ENCODE results near the gene HCFC1R1.

DNA sequence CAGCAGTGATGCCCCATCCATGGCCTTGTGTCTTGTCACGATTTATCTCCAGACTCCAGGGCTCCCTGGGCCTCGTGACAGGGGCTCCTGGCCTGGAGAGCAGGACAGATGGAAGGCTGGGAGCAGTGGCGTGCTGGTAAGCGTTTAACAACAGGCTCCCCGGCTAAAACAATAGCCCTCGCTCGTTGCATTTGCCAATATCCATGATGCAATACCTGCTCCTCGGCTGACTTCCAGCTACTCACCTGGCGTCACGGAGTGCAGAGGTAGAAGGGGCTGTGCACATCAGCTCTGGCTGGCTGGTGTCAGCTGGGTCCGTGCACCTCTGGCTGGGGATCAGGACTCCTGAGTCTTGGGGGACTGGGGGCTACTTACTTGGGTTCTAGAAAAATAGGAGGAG lies 14.5 kb upstream of the HCFC1R1 start:
- TF ChIP-seq EZH2 (IDR thresholded peaks at IDR 0.05; ENCODE audit: borderline replicate concordance, insufficient read depth, low read depth, low read length, poor library complexity, severe bottlenecking): no peak
- TF ChIP-seq, protein P1, sequence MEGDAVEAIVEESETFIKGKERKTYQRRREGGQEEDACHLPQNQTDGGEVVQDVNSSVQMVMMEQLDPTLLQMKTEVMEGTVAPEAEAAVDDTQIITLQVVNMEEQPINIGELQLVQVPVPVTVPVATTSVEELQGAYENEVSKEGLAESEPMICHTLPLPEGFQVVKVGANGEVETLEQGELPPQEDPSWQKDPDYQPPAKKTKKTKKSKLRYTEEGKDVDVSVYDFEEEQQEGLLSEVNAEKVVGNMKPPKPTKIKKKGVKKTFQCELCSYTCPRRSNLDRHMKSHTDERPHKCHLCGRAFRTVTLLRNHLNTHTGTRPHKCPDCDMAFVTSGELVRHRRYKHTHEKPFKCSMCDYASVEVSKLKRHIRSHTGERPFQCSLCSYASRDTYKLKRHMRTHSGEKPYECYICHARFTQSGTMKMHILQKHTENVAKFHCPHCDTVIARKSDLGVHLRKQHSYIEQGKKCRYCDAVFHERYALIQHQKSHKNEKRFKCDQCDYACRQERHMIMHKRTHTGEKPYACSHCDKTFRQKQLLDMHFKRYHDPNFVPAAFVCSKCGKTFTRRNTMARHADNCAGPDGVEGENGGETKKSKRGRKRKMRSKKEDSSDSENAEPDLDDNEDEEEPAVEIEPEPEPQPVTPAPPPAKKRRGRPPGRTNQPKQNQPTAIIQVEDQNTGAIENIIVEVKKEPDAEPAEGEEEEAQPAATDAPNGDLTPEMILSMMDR (IDR thresholded peaks at IDR 0.05): no peak
